HepG2 (cell line): Measurements from ENCODE around the gene TMEM33. TPM values are rescaled to one million over a fixed set of nuclear protein-coding genes. Genes with fewer than 3 reads are reported as not detected.

ENCODE experiments used
- BHLHE40 ChIP-seq: IDR thresholded peaks from 2 replicates; pipeline ENCODE4 v1.6.1; 2011; ENCODE audit warnings: low read length, improper control_type of control experiment
- IKZF5 ChIP-seq: IDR thresholded peaks from 2 replicates; pipeline ENCODE4 v1.6.1; 2018; ENCODE audit warnings: missing genetic modification reagents, mild to moderate bottlenecking, missing compliant biosample characterization
- MBNL3 ChIP-seq: fragments of 250-450 bp; sonication (Bioruptor Pico); conservative IDR thresholded peaks from 2 replicates; pipeline ENCODE4 v1.8.0; 2022; ENCODE audit warnings: mild to moderate bottlenecking, inconsistent platforms
- NFRKB ChIP-seq: fragments of 450-650 bp; IDR thresholded peaks from 2 replicates; pipeline ENCODE4 v1.6.1; 2017
- PRDM15 ChIP-seq: sonication (generic); formaldehyde crosslinking; IDR thresholded peaks from 2 replicates; pipeline ENCODE4 v1.4.0; 2020; ENCODE audit warnings: missing genetic modification reagents
- PRDM4 ChIP-seq: sonication (generic); formaldehyde crosslinking; IDR thresholded peaks from 2 replicates; pipeline ENCODE4 v1.9.0; 2021; ENCODE audit warnings: missing genetic modification reagents, borderline replicate concordance
- RFX3 ChIP-seq: IDR thresholded peaks from 2 replicates; pipeline ENCODE4 v1.6.1; 2016; ENCODE audit warnings: missing biosample characterization, missing genetic modification reagents
- SCMH1 ChIP-seq: sonication (generic); formaldehyde crosslinking; IDR thresholded peaks from 2 replicates; pipeline ENCODE4 v1.9.0; 2021; ENCODE audit warnings: missing genetic modification reagents, mild to moderate bottlenecking, borderline replicate concordance
- SNAI1 ChIP-seq: sonication (generic); formaldehyde crosslinking; IDR thresholded peaks from 2 replicates; pipeline ENCODE4 v1.5.0; 2020; ENCODE audit warnings: mild to moderate bottlenecking, missing genetic modification reagents, borderline replicate concordance
- SRSF4 ChIP-seq: fragments of 200-400 bp; formaldehyde crosslinking; IDR thresholded peaks from one replicate; pipeline ENCODE4 v1.6.1; 2018; ENCODE audit warnings: mild to moderate bottlenecking, low read depth, low read length, moderate library complexity; ENCODE audit not compliant: poor library complexity, severe bottlenecking
- TBX3 ChIP-seq: fragments of 450-650 bp; IDR thresholded peaks from 2 replicates; pipeline ENCODE4 v1.6.1; 2017; ENCODE audit warnings: antibody characterized with exemption, mild to moderate bottlenecking, inconsistent platforms, borderline replicate concordance
- THAP11 ChIP-seq: IDR thresholded peaks from 2 replicates; pipeline ENCODE4 v1.6.1; 2016; ENCODE audit warnings: missing biosample characterization, missing genetic modification reagents
- YEATS4 ChIP-seq: sonication (generic); formaldehyde crosslinking; IDR thresholded peaks from 2 replicates; pipeline ENCODE4 v1.4.0; 2020; ENCODE audit warnings: missing genetic modification reagents, borderline replicate concordance
- ZBTB3 ChIP-seq: sonication (generic); formaldehyde crosslinking; IDR thresholded peaks from 2 replicates; pipeline ENCODE4 v1.4.0; 2020; ENCODE audit warnings: low read depth, mild to moderate bottlenecking, moderate library complexity, missing genetic modification reagents, borderline replicate concordance
- ZBTB37 ChIP-seq: sonication (generic); formaldehyde crosslinking; IDR thresholded peaks from 2 replicates; pipeline ENCODE4 v1.4.0; 2020; ENCODE audit warnings: mild to moderate bottlenecking, missing genetic modification reagents
- ZNF549 ChIP-seq: sonication (generic); formaldehyde crosslinking; IDR thresholded peaks from 2 replicates; pipeline ENCODE4 v1.5.0; 2020; ENCODE audit warnings: missing genetic modification reagents
- ZNF672 ChIP-seq: sonication (generic); formaldehyde crosslinking; IDR thresholded peaks from 2 replicates; pipeline ENCODE4 v1.8.1; 2022; ENCODE audit warnings: missing genetic modification reagents
- ZNF709 ChIP-seq: sonication (generic); formaldehyde crosslinking; IDR thresholded peaks from 2 replicates; pipeline ENCODE4 v1.5.0; 2020; ENCODE audit warnings: mild to moderate bottlenecking, missing genetic modification reagents
- ZSCAN5A ChIP-seq: sonication (generic); formaldehyde crosslinking; IDR thresholded peaks from 2 replicates; pipeline ENCODE4 v1.8.0; 2022; ENCODE audit warnings: mild to moderate bottlenecking, missing genetic modification reagents, borderline replicate concordance
- polyA plus RNA-seq, 8 experiments: library from polyadenylated mRNA; depleted of rRNA in 3 of 8; stranded (reverse) in 7 of 8; unstranded in 1 of 8; fragments of >200 nt; fragmentation: Illumina TruSeq in 4 of 8; extraction: Trizol in 4 of 8; gene quantifications; 2 replicates each; pipeline versions ENCODE4 v1.2.1 to v1.2.3, GENCODE V29; 2011 to 2016; ENCODE audit warnings: low read depth in 4 of 8, missing spikeins in 1 of 8, mixed read lengths in 1 of 8; ENCODE audit not compliant: insufficient read depth in 1 of 8
- total RNA-seq, 5 experiments: library from RNA; depleted of rRNA; stranded (reverse); fragments of >200 nt; fragmentation: Illumina TruSeq; extraction: Trizol; gene quantifications; 2 replicates each; pipeline ENCODE4 v1.2.3, GENCODE V29; 2016; ENCODE audit warnings: low read depth in 1 of 5

The TMEM33 gene
- total and polyA plus RNA-seq, 2 of the 13 experiments (the other 11 are each of a cell fraction or from before 2014, with no cell fraction given), result 36.1 to 66.6 TPM

- TF ChIP-seq PRDM15 (CRISPR knock-in tag) (no peak; the same call in 1 of the 2 replicates), ZBTB3 (CRISPR knock-in tag) (no peak), MBNL3 (CRISPR knock-in tag) (no peak), RFX3 (CRISPR knock-in tag) (peak; percentile 20; the same call in 1 of the 2 replicates), BHLHE40 (0 out of 2 replicates have a peak, but pooled peaks have one; percentile 30), THAP11 (CRISPR knock-in tag) (peak; percentile 93), ZNF709 (CRISPR knock-in tag) (no peak), SCMH1 (no peak), ZBTB37 (no peak), TBX3 (no peak), NFRKB (no peak), PRDM4 (CRISPR knock-in tag) (no peak), IKZF5 (CRISPR knock-in tag) (peak; percentile 41; the same call in 1 of the 2 replicates), ZNF549 (no peak), SNAI1 (CRISPR knock-in tag) (0 out of 2 replicates have a peak, but pooled peaks have one; percentile 36), YEATS4 (CRISPR knock-in tag) (peak; percentile 74), ZNF672 (CRISPR knock-in tag) (no peak), ZSCAN5A (CRISPR knock-in tag) (no peak; the same call in 1 of the 2 replicates), SRSF4 (no peak)
Measured at GRCh38 chr4:41990365-41991111, 55.3 kb downstream of the TMEM33 start, which contains the start of gene SLC30A9 (continued).
